Bronchial epithelial cell (primary cell): ENCODE results near the gene FUZ. TPM values are rescaled to one million over a fixed set of nuclear protein-coding genes. Genes with fewer than 3 reads are reported as not detected.
"Not testable (repeated sequence)": the region's sequence is repeated elsewhere in the genome, so short reads cannot be mapped to it uniquely, and the experiment has no call there.

Experiments used
- DNase-seq: peaks from one replicate; pipeline ENCODE4 v3.0.0-alpha.2; 2010; ENCODE audit warnings: low read depth
- FAIRE-seq: peaks from 2 replicates; lab custom pipeline; 2011; peaks lifted over from hg19 to GRCh38; lab: Jason Lieb, UNC
- H3K27me3 ChIP-seq: 2 replicates; pipeline ENCODE4 v1.5.1; 2011; ENCODE audit warnings: low read length; ENCODE audit not compliant: control insufficient read depth, insufficient read depth
- H3K36me3 ChIP-seq: 2 replicates; pipeline ENCODE4 v1.5.1; 2011; ENCODE audit warnings: low read length; ENCODE audit not compliant: control insufficient read depth, insufficient read depth
- H3K4me3 ChIP-seq: 2 replicates; pipeline ENCODE4 v1.5.1; 2011; ENCODE audit warnings: mild to moderate bottlenecking, low read depth, low read length, control low read depth
- total RNA-seq: library from RNA; depleted of rRNA; stranded (reverse); fragments of >200 nt; gene quantifications from 2 replicates; pipeline ENCODE4 v1.2.1, GENCODE V29; 2014
- TF ChIP-seq, protein P1 (sequence below): IDR thresholded peaks from 2 replicates; pipeline ENCODE4 v1.5.1; 2011; ENCODE audit warnings: mild to moderate bottlenecking, moderate library complexity, low read length, control low read depth, inconsistent platforms; ENCODE audit not compliant: insufficient read depth, severe bottlenecking

FUZ gene
- total RNA-seq, 1 donor from 2014 or later = 12.1 TPM

DNA sequence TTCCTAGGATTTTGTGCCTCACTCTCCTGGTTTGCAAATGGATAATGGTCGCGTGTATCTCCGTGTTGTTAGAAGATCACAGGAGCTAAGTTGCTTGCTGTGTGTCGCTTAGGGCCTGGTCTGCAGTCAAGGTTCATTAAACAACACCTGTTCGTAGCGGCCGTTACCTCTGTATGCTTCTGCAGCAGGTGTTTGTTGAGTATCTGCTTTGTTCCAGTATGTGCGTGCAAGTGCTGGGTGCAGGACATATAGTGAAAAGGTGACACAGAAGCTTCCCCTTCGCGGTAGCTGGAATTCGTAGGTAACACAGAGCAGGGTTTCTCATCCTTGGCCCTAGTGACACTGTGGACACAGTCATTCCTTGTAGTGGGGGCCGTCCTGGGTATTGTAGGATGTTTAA lies 10.4 kb upstream of the FUZ start:
- Histone ChIP-seq H3K27me3 (no peaks in the 10 kb centered on the region), H3K36me3 (peaks cover 13% of the 10 kb centered on the region), H3K4me3 (no peak overlapping the region)
- DNase-seq (no peak), FAIRE-seq (peak; percentile 68)
- TF ChIP-seq, protein P1, sequence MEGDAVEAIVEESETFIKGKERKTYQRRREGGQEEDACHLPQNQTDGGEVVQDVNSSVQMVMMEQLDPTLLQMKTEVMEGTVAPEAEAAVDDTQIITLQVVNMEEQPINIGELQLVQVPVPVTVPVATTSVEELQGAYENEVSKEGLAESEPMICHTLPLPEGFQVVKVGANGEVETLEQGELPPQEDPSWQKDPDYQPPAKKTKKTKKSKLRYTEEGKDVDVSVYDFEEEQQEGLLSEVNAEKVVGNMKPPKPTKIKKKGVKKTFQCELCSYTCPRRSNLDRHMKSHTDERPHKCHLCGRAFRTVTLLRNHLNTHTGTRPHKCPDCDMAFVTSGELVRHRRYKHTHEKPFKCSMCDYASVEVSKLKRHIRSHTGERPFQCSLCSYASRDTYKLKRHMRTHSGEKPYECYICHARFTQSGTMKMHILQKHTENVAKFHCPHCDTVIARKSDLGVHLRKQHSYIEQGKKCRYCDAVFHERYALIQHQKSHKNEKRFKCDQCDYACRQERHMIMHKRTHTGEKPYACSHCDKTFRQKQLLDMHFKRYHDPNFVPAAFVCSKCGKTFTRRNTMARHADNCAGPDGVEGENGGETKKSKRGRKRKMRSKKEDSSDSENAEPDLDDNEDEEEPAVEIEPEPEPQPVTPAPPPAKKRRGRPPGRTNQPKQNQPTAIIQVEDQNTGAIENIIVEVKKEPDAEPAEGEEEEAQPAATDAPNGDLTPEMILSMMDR = no peak

DNA sequence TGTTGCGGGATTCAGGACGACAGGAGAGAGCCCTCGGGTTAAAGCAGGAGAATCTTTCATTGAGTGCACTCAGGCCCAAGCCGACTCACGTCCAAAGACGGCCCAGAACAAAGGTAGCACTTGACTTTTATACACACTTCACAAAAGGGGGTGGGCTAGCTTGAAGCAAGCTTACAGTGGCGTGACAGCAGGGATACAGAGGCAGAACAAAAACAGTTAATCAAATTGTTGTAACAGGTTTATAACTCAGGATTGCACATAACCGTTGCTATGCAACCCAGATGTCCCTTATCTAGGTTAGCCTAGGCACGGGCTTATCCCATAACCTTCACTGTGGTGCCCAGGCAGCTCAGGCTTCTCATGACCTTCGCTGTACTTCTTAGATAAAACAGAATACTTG lies 7.0 kb upstream of the FUZ start:
- Histone ChIP-seq H3K36me3 (peaks cover 12% of the 10 kb centered on the region), H3K27me3 (no peaks in the 10 kb centered on the region), H3K4me3 (no peak overlapping the region)
- no peak for DNase-seq
- TF ChIP-seq, protein P1 = no peak
- FAIRE-seq = no peak

DNA sequence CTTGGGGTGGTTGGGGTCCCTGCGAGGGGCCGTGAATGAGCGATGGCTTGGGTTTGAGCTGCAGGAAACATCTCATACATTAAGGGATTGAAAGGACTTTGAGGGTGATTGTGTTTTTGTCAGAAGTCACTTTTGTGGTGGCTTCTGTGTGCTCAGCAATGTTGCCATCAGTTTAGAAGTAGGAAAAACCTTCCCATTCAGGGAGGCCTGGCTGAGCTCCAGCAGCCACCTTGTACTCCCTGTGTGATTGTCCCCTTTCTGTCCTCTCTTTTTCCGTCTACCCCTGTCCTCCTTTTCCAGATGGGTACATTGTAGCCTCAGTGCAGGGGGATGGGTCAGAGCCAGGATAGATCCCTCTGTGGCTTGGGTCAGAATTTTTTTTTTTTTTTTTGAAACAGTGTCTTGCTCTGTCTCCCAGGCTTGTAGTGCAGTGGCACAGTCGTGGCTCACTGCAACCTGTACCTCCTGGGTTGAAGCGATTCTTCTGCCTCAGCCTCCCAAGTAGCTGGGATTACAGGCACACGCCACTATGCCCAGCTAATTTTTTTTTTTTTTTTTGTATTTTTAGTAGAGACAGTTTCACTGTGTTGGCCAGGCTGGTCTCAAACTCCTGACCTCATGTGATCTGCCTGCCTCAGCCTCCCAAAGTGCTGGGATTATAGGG lies 6.5 kb upstream of the FUZ start:
- H3K36me3 ChIP-seq = peaks cover 12% of the 10 kb centered on the region
- DNase-seq, FAIRE-seq, H3K27me3 ChIP-seq: not testable (repeated sequence)
- peak overlapping the region; percentile 63 for H3K4me3 ChIP-seq

DNA sequence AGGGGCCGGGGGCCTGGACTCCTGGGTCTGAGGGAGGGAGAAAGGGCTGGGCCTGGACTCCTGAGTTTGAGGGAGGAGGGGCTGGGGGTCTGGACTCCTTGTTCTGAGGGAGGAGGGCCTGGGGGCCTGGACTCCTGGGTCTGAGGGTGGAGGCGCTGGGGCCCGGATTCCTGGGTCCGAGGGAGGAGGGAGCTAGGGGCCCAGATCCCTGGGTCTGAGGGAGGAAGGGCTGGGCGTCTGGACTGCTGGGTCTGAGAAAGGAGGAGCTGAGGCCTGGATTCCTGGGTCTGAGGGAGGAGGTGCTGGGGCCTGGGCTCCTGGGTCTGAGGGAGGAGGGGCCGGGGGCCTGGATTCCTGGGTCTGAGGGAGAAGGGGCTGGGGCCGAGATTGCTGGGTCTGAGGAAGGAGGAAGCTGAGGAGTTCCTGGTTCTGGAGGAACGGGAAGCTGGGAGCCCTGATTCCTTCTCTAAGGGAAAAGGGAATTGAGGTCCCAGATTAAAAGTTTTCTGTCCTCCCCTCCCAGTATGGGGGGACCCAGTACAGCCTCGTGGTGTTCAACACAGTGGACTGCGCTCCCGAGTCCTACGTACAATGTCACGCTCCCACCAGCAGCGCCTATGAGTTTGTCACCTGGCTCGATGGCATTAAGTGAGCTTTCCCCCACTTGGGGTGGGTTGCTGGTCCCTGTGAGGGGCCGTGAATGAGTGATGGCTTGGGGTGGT lies 5.7 kb upstream of the FUZ start:
- Histone ChIP-seq H3K36me3 (peaks cover 10% of the 10 kb centered on the region), H3K4me3 (peak overlapping the region; percentile 63), H3K27me3 (no peaks in the 10 kb centered on the region)
- TF ChIP-seq, protein P1 = no peak
- DNase-seq (no peak), FAIRE-seq (no peak)

DNA sequence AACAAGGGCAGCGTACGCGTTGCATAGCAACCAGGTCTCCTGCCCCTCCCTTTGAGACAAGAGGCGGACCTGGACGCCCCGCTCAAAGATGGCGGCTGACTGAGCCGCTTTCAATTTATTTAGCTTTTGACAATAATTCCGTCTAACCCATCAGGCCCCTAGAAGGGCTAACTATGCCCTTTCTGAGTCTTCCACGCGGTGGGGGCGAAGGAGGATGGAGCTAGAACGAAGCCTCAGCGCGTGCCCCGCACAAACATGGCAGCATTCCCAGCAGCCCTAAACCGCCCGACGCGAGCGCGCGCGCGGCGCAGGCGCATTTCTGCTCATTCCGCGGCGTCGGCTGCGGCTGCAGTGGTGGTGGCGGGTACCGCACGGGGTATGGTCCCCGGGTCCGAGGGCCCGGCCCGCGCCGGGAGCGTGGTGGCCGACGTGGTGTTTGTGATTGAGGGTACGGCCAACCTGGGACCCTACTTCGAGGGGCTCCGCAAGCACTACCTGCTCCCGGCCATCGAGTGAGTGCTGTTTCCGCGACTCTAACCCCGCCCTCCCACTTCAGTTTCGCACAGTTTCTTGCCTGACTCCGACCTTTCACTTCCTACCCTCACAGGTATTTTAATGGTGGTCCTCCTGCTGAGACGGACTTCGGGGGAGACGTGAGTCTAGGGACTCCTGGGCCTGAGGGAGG lies 5.0 kb upstream of the FUZ start, which contains the start of gene MED25:
Gene MED25, plus strand, starts transcription at position 326 of the 685 bp plus-strand sequence. Its CDS starts 53 bp downstream, at position 379.
- H3K36me3 ChIP-seq = peaks cover 3% of the 10 kb centered on the region
- no peak for FAIRE-seq
- peak; percentile 71 for DNase-seq
- H3K4me3 ChIP-seq = peak within 1 kb of the TSS; percentile 63
- TF ChIP-seq, protein P1 = peak; percentile 20
- no peaks in the 10 kb centered on the region for H3K27me3 ChIP-seq

DNA sequence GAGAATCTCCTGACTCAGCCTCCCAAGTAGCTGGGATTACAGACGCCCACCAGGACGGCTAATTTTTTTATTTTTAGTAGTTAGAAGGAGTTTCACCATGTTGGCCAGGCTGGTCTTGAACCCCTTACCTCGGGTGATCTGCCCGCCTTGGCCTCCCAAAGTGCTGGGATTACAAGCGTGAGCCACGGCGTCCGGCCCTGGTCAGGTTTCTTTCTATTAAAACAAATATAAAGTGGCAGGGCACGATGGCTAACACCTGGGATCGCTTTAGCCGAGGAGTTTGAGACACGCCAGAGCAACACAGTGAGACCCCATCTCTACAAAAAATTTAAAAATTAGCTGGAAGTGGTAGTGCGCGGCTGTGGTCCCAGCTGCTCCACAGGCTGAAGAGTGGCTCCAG lies 3.5 kb upstream of the FUZ start:
- DNase-seq (no peak), FAIRE-seq (no peak)
- peaks cover 3% of the 10 kb centered on the region for H3K36me3 ChIP-seq
- H3K4me3 ChIP-seq = no peak overlapping the region
- TF ChIP-seq, protein P1 = no peak
- H3K27me3 ChIP-seq = no peaks in the 10 kb centered on the region
